ENCODE results near the gene ZNF445.
"Not testable (repeated sequence)": the region's sequence is repeated elsewhere in the genome, so short reads cannot be mapped to it uniquely, and the experiment has no call there.

Gene ZNF445

GRCh38 chr3:44476963-44477311 is 533 bp downstream of the ZNF445 start:
- no peak for TF ChIP-seq ARNTL (CRISPR knock-in tag; IDR thresholded peaks at IDR 0.05; ENCODE audit: borderline replicate concordance, low read depth)
- TF ChIP-seq, protein P1, sequence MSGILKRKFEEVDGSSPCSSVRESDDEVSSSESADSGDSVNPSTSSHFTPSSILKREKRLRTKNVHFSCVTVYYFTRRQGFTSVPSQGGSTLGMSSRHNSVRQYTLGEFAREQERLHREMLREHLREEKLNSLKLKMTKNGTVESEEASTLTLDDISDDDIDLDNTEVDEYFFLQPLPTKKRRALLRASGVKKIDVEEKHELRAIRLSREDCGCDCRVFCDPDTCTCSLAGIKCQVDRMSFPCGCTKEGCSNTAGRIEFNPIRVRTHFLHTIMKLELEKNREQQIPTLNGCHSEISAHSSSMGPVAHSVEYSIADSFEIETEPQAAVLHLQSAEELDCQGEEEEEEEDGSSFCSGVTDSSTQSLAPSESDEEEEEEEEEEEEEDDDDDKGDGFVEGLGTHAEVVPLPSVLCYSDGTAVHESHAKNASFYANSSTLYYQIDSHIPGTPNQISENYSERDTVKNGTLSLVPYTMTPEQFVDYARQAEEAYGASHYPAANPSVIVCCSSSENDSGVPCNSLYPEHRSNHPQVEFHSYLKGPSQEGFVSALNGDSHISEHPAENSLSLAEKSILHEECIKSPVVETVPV (CRISPR knock-in tag; IDR thresholded peaks at IDR 0.05), result no peak
- TF ChIP-seq TOX (CRISPR knock-in tag; IDR thresholded peaks at IDR 0.05; ENCODE audit: borderline replicate concordance), result no peak
- TF ChIP-seq ZFP3 (CRISPR knock-in tag; IDR thresholded peaks at IDR 0.05), result no peak
- no peak for TF ChIP-seq ZNF8 (CRISPR knock-in tag; IDR thresholded peaks at IDR 0.05)
- TF ChIP-seq, protein P2, sequence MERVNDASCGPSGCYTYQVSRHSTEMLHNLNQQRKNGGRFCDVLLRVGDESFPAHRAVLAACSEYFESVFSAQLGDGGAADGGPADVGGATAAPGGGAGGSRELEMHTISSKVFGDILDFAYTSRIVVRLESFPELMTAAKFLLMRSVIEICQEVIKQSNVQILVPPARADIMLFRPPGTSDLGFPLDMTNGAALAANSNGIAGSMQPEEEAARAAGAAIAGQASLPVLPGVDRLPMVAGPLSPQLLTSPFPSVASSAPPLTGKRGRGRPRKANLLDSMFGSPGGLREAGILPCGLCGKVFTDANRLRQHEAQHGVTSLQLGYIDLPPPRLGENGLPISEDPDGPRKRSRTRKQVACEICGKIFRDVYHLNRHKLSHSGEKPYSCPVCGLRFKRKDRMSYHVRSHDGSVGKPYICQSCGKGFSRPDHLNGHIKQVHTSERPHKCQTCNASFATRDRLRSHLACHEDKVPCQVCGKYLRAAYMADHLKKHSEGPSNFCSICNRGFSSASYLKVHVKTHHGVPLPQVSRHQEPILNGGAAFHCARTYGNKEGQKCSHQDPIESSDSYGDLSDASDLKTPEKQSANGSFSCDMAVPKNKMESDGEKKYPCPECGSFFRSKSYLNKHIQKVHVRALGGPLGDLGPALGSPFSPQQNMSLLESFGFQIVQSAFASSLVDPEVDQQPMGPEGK (CRISPR knock-in tag; IDR thresholded peaks at IDR 0.05; ENCODE audit: borderline replicate concordance), result no peak
- no peak for TF ChIP-seq TSHZ2 (CRISPR knock-in tag; IDR thresholded peaks at IDR 0.05)
- peak; percentile 10; the same call in 2 of the 3 replicates for ATAC-seq

DNA sequence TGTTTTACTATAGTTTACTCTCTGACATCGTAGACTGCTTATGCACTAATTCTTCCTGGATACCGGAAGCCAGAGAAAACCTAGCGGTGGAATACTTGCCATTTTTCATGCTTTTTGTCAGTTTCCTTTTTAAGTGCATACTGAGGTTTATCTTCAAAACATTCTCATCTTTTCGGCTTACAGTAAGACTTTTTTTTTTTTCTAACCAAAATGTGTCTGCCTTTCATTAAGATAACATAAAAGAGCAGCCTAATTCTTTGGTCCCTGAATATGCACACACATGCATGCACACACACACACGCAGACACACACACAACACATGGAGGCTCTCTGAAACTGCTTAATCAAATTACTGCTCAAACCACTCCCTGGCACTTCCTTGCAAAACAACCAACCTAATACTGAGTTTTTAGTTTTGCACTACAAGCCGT is 1.3 kb downstream of the ZNF445 start:
- TF ChIP-seq ARNTL (CRISPR knock-in tag; IDR thresholded peaks at IDR 0.05; ENCODE audit: borderline replicate concordance, low read depth) (no peak), ZNF70 (CRISPR knock-in tag; IDR thresholded peaks at IDR 0.05) (no peak), TCF4 (CRISPR knock-in tag; IDR thresholded peaks at IDR 0.05; ENCODE audit: borderline replicate concordance) (peak; percentile 62; the same call in 1 of the 2 replicates), POU6F1 (CRISPR knock-in tag; IDR thresholded peaks at IDR 0.05; ENCODE audit: borderline replicate concordance, low read depth) (no peak), PPARA (CRISPR knock-in tag; IDR thresholded peaks at IDR 0.05; ENCODE audit: borderline replicate concordance) (no peak), ZNF8 (CRISPR knock-in tag; IDR thresholded peaks at IDR 0.05) (no peak)
- TF ChIP-seq, protein P2 (CRISPR knock-in tag; IDR thresholded peaks at IDR 0.05; ENCODE audit: borderline replicate concordance), result no peak
- TF ChIP-seq, protein P1 (CRISPR knock-in tag; IDR thresholded peaks at IDR 0.05), result no peak
- ATAC-seq, result peak; percentile 52

- ATAC-seq, result not testable (repeated sequence)
These were observed 2.6 kb downstream of the ZNF445 start for GRCh38 chr3:44474886-44475285.

- no peak for ATAC-seq
- TF ChIP-seq TOX (CRISPR knock-in tag; IDR thresholded peaks at IDR 0.05; ENCODE audit: borderline replicate concordance) (no peak), BACH2 (CRISPR knock-in tag; IDR thresholded peaks at IDR 0.05; ENCODE audit: borderline replicate concordance) (no peak), RARB (CRISPR knock-in tag; IDR thresholded peaks at IDR 0.05) (no peak), CSDC2 (CRISPR knock-in tag; IDR thresholded peaks at IDR 0.05) (no peak), ZNF70 (CRISPR knock-in tag; IDR thresholded peaks at IDR 0.05) (no peak), ESRRG (CRISPR knock-in tag; IDR thresholded peaks at IDR 0.05) (no peak), ZNF8 (CRISPR knock-in tag; IDR thresholded peaks at IDR 0.05) (no peak)
These were observed 7.0 kb downstream of the ZNF445 start for GRCh38 chr3:44470430-44470829.
